DMS114 treated with DMSO at 0.1 percent for 48 hours (cell line): ENCODE results near the gene ACOT12.
"Not testable (repeated sequence)": the region's sequence is repeated elsewhere in the genome, so short reads cannot be mapped to it uniquely, and the experiment has no call there.

ENCODE experiments used
- DNase-seq: peaks from one replicate; lab custom pipeline; 2025; ENCODE audit not compliant: unreplicated experiment; lab: John Stamatoyannopoulos, UW

ACOT12 gene

DNA sequence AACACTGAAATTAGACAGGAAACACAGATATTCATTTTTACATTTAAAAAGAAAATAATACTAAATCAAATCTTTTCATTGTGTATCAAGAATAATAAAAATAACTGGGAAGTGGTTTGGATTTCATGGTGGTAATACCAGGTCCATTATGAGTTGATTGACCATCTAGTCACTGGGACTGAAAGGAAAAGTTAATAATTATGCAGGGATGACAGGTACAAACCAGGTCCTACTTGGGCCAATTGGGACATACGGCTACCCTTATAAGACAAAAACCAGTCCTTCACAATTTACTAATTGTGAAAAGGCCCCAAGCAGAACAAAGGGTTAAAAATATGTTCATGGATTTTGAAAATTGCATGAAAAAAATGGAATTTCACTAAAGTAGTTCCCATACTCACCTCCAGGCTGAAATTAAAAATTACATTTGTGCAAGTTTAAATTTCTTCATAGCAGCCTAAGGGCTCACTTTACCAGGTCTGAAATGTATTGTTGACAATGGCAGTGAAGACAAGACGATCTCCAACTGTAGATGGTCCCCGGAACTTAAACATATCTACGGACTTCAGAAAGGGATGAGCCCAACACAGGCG is 48.4 kb downstream of the ACOT12 start:
- no peak for DNase-seq

DNA sequence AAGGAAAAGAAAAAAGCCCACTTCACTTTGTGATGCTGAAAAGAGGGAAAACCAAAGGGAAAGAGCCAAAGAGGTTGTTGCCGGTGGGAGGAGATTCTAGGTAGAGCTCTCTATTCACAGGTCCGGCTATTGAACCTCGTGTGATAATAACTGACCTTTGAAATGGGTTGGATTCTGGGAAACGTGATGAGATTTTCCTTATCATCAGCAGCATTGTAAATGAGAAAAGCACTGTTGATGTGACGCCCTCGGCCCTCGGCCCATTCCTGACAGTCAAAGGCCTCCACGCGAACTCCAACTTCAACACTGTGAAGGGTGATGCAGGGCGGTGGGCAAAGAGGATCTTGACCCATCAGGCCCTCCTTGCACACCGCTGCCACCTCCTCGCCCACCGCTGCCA is 49.2 kb downstream of the ACOT12 start:
- no peak for DNase-seq

DNA sequence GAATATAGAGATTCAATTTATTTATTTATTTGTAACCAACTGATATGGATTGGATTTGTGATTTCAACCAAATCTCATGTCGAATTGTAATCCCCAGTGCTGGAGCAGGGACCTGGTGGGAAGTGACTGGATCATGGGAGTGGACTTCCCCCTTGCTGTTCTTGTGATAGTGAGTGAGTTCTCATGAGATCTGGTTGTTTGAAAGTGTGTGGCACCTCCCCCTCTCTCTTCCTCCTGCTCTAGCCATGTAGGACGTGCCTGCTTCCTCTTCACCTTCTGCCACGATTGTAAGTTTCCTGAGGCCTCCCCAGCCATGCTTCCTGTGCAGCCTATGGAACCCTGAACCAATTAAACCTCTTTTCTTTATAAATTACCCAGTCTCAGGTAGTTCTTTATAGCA is 55.7 kb downstream of the ACOT12 start:
- DNase-seq: not testable (repeated sequence)

GRCh38 chr5:81337803-81338202 is 56.1 kb downstream of the ACOT12 start:
- DNase-seq: no peak

DNA sequence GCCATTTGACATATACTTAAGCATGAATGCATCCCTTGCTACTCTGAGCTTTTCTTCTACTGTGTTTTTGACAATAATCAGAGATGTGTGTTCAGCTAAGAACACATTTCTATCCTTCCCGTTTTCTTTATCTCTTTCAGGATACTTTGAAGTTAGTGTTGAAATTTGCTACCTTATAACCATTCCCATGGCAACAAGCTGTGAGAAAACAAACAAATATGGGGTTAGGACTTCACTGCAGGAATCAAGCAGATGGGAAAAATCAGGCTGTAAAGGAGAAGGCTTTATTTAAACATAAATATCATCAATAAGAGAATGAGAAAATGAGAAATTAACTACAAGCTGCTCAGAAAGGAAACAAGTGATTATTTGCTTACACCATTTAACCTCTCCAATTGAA is 57.4 kb downstream of the ACOT12 start:
- DNase-seq: no peak

DNA sequence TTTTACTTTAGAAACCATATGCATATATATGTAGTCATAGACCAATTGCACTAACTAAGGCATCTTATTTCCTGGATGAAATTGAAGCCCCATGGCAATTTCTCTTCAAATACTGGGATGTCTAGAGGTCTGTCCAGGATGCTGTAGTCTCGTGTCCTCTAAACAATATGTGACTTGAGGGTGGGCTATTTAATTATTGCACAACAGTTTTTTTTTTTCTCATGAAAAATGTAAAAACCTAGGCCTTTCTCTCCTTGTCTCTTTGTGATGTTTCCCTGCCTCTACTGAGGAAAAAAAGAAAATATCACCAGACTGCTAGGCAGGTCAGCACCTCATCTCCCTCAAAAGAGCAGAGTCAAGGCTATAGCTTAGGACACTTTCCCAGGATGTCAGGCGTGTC is 58.0 kb downstream of the ACOT12 start:
- DNase-seq: no peak

DNA sequence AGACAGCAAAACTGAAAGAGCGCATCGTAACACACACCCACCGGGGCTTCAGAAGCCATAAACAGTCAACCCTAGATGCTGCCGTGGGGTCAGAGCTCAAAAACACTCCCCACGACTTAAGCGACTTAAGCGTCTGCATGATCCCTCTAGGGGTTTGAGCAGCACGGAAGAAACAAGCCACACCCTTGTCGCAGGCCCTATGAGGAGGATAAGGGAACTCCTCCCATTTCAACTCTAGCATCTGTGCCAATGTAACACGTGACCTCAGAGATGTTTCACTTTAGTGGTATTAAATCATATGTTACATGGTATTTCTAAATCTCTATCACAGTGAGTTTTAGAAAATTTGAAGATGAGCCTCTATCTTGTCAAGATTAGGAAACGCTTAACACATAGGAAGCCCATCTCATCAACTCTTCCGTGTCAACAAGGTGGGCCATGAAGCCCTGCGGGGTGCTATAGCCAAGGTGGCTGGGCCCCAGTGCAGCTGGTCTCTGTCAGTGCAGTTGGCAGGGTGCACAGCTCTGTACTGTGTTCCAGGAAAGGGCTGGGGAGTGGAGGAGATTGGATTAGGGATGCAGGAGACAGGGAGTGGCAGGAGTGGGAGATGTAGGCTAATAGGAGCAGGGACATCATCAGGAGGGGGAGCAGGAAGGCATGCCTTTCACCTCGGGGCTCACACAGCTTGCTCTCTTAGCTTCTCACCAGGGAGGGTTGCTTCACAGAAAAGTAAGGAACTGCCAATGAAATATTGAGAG is 59.5 kb downstream of the ACOT12 start:
- no peak for DNase-seq

DNA sequence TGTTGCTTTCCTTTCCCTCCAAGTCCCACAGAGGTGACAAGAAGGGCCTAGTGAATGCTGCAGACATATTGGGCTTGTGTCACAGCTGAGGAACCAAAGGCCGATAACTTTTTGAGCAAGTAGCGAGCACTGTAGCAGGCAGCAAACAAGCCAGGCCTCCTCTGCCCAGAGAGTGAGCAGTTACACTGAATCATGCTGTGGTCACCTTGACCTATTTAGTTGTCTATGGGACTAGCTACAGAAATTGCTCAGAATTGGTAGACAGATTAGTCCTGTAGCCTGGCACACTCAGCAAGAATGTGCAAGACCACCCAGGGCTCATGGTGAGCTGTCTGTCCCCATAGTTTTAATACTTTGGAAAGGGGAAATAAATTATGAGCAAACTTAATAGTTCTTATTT is 67.4 kb downstream of the ACOT12 start:
- DNase-seq: no peak

GRCh38 chr5:81317536-81317935 is 76.4 kb downstream of the ACOT12 start:
- no peak for DNase-seq

- DNase-seq: no peak
These were observed 77.4 kb downstream of the ACOT12 start for GRCh38 chr5:81316571-81316970.

- DNase-seq: no peak
These were observed 78.1 kb downstream of the ACOT12 start for GRCh38 chr5:81315830-81316229.

DNA sequence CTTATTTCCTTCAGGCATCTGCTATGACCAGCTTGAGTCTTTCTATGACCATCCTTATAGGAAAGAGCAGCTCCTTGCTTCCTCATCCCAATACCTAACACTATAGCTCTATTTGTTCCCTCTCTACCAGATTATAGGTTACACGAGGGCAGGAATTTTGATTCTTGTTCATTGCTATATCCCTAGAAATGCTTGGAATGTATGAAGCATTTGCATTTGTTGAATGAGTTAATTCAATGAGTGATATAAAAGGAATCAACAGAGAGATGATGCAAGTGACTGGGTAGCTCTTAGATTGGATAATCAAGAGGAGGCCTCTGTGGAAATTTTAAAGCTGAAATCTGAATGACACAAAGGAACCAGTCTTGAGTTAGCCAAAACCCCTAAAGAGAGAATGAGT is 78.6 kb downstream of the ACOT12 start:
- DNase-seq: no peak

GRCh38 chr5:81314581-81314980 is 79.4 kb downstream of the ACOT12 start:
- DNase-seq: no peak

GRCh38 chr5:81313686-81314085 is 80.2 kb downstream of the ACOT12 start:
- no peak for DNase-seq

- no peak for DNase-seq
These were observed 80.7 kb downstream of the ACOT12 start for GRCh38 chr5:81313278-81313677.

DNA sequence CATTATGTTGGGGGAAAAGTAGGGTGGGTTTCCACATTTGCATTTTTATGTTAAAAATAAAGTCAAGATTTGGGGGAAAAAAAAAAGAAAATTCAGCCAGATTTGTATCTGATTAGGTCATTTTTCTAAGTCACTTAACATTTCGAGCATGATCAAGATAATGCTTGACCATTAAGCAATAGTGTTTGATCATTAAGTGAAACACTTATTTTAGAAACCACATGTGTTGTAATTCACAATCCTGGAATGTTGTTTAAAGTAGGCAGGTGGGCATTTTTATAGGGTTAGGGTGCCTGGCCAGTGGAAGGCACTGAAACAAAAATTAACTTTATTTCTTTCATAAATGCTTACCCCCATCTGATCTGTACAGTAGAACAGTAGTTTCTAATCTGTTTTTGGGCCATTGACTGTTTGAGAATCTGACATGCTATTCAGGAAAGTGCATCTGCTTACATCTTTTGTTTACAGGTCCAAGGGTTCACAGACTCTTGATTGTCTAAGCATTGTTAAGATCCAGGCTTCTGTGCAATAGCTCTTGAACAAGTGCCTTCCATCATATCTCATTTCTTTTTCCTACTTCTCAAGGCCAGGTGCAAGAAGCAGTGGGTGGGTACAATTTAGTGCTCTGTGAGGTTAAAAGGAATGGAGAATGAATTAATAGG is 83.4 kb downstream of the ACOT12 start:
- DNase-seq: no peak

DNA sequence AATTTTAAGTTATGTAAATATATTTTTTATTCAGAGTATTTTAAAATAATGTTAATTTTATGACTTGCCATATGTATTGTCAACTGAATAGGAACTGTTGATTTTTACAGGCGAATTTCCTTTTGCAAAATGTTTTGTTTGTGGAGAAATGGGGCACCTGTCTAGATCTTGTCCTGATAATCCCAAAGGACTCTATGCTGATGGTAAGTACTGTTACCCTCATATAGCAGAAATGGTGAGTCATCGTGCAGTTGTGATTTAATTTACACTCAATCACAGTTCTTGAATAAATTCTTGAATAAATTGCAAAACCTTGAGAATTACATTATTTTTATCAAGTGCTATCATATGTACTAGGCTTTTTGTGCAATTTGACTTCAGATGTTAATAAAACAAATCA is 85.1 kb downstream of the ACOT12 start:
- no peak for DNase-seq

DNA sequence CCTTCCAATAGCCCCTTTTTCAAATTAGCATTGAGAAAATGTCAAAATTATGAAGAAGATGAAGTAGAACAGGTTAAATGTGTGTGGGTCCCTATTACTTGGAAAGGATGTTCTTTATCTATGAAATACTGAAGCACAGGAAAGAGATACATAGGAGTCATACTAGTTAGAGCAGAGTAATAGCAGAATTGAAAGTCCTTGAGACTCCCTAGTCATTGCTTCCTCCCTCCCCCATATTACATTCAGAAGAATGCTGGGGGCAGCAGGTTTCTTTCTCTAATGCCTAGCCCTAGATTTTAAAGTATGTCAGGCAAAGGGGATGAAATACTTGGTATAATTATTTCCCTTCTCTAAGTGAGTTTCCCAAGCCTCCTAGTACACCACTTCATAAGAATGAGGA is 88.1 kb downstream of the ACOT12 start:
- no peak for DNase-seq

- DNase-seq: no peak
These were observed 90.4 kb downstream of the ACOT12 start for GRCh38 chr5:81303563-81303962.

- no peak for DNase-seq
These were observed 91.3 kb downstream of the ACOT12 start for GRCh38 chr5:81302596-81302995.

- peak; percentile 88 for DNase-seq
These were observed 92.5 kb downstream of the ACOT12 start, which contains the start of gene ZCCHC9 for GRCh38 chr5:81301271-81302015. TSS of gene ZCCHC9 (plus strand) at chr5:81301587. CDS start at chr5:81304758, 3,171 bp downstream.

DNA sequence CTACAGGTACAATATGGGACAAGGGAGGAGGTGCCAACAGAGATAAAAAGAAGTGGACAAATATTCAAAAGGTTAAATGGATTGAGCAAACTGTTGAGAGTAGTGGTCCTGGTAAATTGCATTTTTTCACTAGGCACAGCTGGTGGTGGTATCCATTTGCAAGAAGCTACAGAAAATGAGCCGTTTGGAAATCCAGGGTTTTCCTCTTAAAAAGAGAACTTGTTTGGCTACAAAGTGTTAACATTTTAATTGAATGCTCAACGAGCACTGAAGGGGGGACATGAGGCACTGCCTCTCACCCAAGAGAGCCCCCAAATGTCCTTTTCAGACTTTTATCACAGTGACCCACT is 93.0 kb downstream of the ACOT12 start:
- no peak for DNase-seq
